PC-9 (cell line): ENCODE results near the gene ZMYND11. TPM values are rescaled to one million over a fixed set of nuclear protein-coding genes. Genes with fewer than 3 reads are reported as not detected.

Source experiments
- BruUV-seq: library from RNA; stranded (reverse); fragments of 400-500 nt; replicated peaks from 2 replicates; lab custom pipeline; 2021; lab: Mats Ljungman, UMichigan
- CTCF ChIA-PET: fragments of 300-600 bp; sonication (Branson Sonifier 250); formaldehyde crosslinking; loops from one replicate; lab custom pipeline; 2022; ENCODE audit warnings: antibody characterized with exemption; lab: Charles Lee
- POLR2A ChIA-PET: fragments of 300-600 bp; sonication (Branson Sonifier 250); formaldehyde crosslinking; loops from one replicate; lab custom pipeline; 2022; ENCODE audit warnings: antibody characterized with exemption; ENCODE audit not compliant: unreplicated experiment; lab: Charles Lee
- DNase-seq, 2 experiments: peaks; one replicate each; pipeline versions ENCODE4 v3.0.0 to v3.0.0-alpha.2; 2015 to 2022; ENCODE audit warnings: mixed read lengths in 1 of 2
- H2AFZ ChIP-seq: fragments of 200-600 bp; sonication (generic); 2 replicates; pipeline ENCODE4 v1.8.1; 2017; ENCODE audit warnings: antibody characterized with exemption
- H3F3A ChIP-seq: fragments of 200-600 bp; sonication (generic); 2 replicates; pipeline ENCODE4 v1.8.1; 2017; ENCODE audit warnings: antibody characterized with exemption, mild to moderate bottlenecking, low read depth; ENCODE audit not compliant: insufficient read depth
- H3K27ac ChIP-seq: fragments of 200-600 bp; sonication (generic); 2 replicates; pipeline ENCODE4 v1.6.1; 2016; ENCODE audit warnings: mixed run types
- H3K27me3 ChIP-seq: fragments of 200-600 bp; sonication (generic); 2 replicates; pipeline ENCODE4 v1.6.1; 2016; ENCODE audit warnings: low read depth, mixed run types; ENCODE audit not compliant: insufficient read depth
- H3K36me3 ChIP-seq: fragments of 200-600 bp; sonication (generic); 2 replicates; pipeline ENCODE4 v1.6.1; 2016; ENCODE audit warnings: low read depth, mixed run types
- H3K4me1 ChIP-seq: fragments of 200-600 bp; sonication (generic); replicated peaks from 2 replicates; pipeline ENCODE4 v1.6.1; 2016; ENCODE audit warnings: mixed run types; ENCODE audit not compliant: insufficient read depth
- H3K4me2 ChIP-seq: fragments of 200-600 bp; sonication (generic); 2 replicates; pipeline ENCODE4 v1.6.1; 2017; ENCODE audit warnings: mixed run types
- H3K4me3 ChIP-seq: fragments of 200-600 bp; sonication (generic); 2 replicates; pipeline ENCODE4 v1.6.1; 2016; ENCODE audit warnings: mixed run types
- H3K79me2 ChIP-seq: fragments of 200-600 bp; sonication (generic); 2 replicates; pipeline ENCODE4 v1.6.1; 2017; ENCODE audit warnings: low read depth, mixed run types
- H3K9me2 ChIP-seq: fragments of 200-600 bp; sonication (generic); 2 replicates; pipeline ENCODE4 v1.8.1; 2017; ENCODE audit warnings: mild to moderate bottlenecking; ENCODE audit not compliant: insufficient read depth
- H3K9me3 ChIP-seq: fragments of 200-600 bp; sonication (generic); 2 replicates; pipeline ENCODE4 v1.8.1; 2016; ENCODE audit warnings: low read depth; ENCODE audit not compliant: insufficient read depth
- H4K20me1 ChIP-seq: fragments of 200-600 bp; sonication (generic); 2 replicates; pipeline ENCODE4 v1.8.1; 2017; ENCODE audit not compliant: insufficient read depth
- EZH2 ChIP-seq: fragments of 200-600 bp; sonication (generic); IDR thresholded peaks from 2 replicates; pipeline ENCODE4 v1.8.0; 2017; ENCODE audit warnings: antibody characterized with exemption, low read depth
- intact Hi-C: fragments of 100-400 bp; cut with micrococcal nuclease; formaldehyde crosslinking; loops from one replicate; pipeline ENCODE4 v1.10.0; 2022; ENCODE audit not compliant: unreplicated experiment
- total RNA-seq: library from RNA; stranded (reverse); gene quantifications from 2 replicates; pipeline ENCODE4 v1.2.3, GENCODE V29; 2021
- TF ChIP-seq, protein P1 (sequence below): fragments of 200-600 bp; sonication (generic); conservative IDR thresholded peaks from 2 replicates; pipeline ENCODE4 v1.6.1; 2017; ENCODE audit warnings: mixed run types, antibody characterized with exemption, mild to moderate bottlenecking, moderate library complexity

ZMYND11 gene
- total RNA-seq, 1 experiment from 2014 or later, result 51.7 TPM

DNA sequence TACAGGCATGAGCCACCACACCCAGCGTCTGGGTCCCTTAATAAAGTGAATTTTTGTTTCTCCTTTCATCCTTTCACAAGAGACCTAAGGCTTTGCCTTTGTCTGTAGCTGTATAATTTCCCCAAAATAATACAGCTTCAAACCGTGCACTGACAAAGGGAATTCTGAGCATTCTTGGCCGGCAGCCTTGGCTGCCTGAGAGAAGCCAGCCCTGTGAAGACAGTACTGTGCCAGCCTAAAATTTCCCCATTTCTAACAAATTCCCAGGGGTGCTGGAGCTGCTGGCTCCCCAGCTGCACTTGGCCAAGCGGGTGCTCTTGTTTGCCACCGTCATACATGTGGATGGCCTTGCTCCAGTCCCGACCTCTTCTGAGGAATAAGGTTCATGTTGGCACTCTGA is 106.2 kb downstream of the ZMYND11 start:
- Histone ChIP-seq H3K36me3 (no peaks in the 10 kb centered on the region), H3K79me2 (no peaks in the 10 kb centered on the region), H3K4me2 (no peak overlapping the region), H3K27me3 (no peaks in the 10 kb centered on the region), H3K4me1 (no peaks in the 10 kb centered on the region), H3K4me3 (no peak overlapping the region), H2AFZ (no peak overlapping the region), H3F3A (no peaks in the 10 kb centered on the region), H3K9me2 (no peaks in the 10 kb centered on the region), H4K20me1 (no peaks in the 10 kb centered on the region), H3K9me3 (no peaks in the 10 kb centered on the region), H3K27ac (no peak overlapping the region)
- TF ChIP-seq EZH2, result no peak
- CTCF ChIA-PET, result no interaction called here
- BruUV-seq, result no TSS peak
- no peak for DNase-seq
- intact Hi-C loops, result no loop called here
- POLR2A ChIA-PET, result no interaction called here

DNA sequence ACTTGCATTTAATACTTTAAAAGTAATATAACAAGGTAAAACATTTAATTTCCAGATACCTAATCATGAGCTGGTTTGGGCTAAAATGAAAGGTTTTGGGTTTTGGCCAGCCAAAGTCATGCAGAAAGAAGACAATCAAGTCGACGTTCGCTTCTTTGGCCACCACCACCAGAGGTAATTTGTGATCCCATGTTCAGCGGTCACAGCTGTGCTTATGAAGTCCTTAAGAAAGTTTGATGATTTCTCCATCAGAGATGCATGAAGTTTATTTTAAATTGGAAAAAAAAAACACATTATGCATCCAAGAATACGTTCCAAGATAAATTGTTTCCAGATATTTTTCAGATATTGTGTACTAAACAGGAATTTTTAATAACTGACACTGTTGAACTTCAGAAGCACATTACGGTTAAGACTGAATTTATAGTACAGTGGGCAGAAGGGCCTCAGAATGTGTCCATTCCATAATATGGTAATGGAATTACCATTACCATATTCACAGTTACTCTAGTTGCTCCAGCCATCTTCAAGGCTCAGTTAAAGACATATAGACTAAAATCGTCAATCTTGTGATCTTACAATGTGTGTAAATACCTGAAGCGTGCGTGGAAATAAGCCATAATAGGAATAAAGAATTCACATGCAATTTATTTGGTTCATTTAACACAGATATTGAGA is 106.8 kb downstream of the ZMYND11 start:
- no TSS peak for BruUV-seq
- H3K4me3 ChIP-seq, result no peak overlapping the region
- no peak for DNase-seq
- ChIA-PET POLR2A (no interaction called here), CTCF (interaction anchor here (0.5 kb wide), 1 partner anchor 1513 kb away, joined by 7 read pairs; no protein-coding TSS in a partner anchor)
- no peak overlapping the region for H3K4me2 ChIP-seq
- no peaks in the 10 kb centered on the region for H3K9me3 ChIP-seq
- H3K27me3 ChIP-seq, result no peaks in the 10 kb centered on the region
- H3K36me3 ChIP-seq, result no peaks in the 10 kb centered on the region
- H3F3A ChIP-seq, result no peaks in the 10 kb centered on the region
- TF ChIP-seq, protein P1, sequence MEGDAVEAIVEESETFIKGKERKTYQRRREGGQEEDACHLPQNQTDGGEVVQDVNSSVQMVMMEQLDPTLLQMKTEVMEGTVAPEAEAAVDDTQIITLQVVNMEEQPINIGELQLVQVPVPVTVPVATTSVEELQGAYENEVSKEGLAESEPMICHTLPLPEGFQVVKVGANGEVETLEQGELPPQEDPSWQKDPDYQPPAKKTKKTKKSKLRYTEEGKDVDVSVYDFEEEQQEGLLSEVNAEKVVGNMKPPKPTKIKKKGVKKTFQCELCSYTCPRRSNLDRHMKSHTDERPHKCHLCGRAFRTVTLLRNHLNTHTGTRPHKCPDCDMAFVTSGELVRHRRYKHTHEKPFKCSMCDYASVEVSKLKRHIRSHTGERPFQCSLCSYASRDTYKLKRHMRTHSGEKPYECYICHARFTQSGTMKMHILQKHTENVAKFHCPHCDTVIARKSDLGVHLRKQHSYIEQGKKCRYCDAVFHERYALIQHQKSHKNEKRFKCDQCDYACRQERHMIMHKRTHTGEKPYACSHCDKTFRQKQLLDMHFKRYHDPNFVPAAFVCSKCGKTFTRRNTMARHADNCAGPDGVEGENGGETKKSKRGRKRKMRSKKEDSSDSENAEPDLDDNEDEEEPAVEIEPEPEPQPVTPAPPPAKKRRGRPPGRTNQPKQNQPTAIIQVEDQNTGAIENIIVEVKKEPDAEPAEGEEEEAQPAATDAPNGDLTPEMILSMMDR, result no peak
- no peak for TF ChIP-seq EZH2
- no peaks in the 10 kb centered on the region for H3K79me2 ChIP-seq
- no peaks in the 10 kb centered on the region for H3K4me1 ChIP-seq
- no peaks in the 10 kb centered on the region for H4K20me1 ChIP-seq
- H3K27ac ChIP-seq, result no peak overlapping the region
- no peaks in the 10 kb centered on the region for H3K9me2 ChIP-seq
- no peak overlapping the region for H2AFZ ChIP-seq
- intact Hi-C loops, result no loop called here

DNA sequence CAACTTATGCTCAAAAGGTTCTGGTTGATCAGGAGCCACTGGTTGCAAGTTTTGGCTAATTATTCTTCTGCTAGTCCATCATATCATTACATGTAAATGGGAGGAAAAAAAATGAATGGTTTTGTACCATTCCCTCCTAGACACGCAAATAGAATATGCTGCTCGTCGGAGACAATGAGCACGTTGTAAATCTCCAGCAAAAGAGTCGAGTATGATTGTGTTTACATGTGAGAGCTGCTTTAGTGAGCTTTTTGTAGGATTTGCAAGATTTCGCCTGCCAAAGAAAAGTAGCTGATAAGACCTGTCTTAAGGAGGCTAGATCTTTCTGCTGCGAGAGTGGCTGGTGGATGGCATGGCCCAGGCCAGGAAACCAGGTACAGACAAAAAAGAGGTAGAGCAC is 109.0 kb downstream of the ZMYND11 start:
- Histone ChIP-seq H3K27me3 (no peaks in the 10 kb centered on the region), H3K36me3 (no peaks in the 10 kb centered on the region), H3K27ac (no peak overlapping the region), H3K4me3 (no peak overlapping the region), H3K4me1 (no peaks in the 10 kb centered on the region), H3K4me2 (no peak overlapping the region), H3F3A (no peaks in the 10 kb centered on the region), H3K79me2 (no peaks in the 10 kb centered on the region), H2AFZ (no peak overlapping the region), H4K20me1 (no peaks in the 10 kb centered on the region), H3K9me2 (no peaks in the 10 kb centered on the region), H3K9me3 (no peaks in the 10 kb centered on the region)
- intact Hi-C loops, result no loop called here
- ChIA-PET CTCF (no interaction called here), POLR2A (no interaction called here)
- BruUV-seq, result no TSS peak
- TF ChIP-seq, protein P1, result no peak
- TF ChIP-seq EZH2, result no peak
- DNase-seq, result no peak
